Erythroblast (primary cell): ENCODE results near the gene TTLL6.

Experiments
- GATA1 ChIP-seq: IDR thresholded peaks from 2 replicates; pipeline ENCODE4 v1.6.1; 2011; ENCODE audit warnings: low read depth, mild to moderate bottlenecking, control low read depth, low read length, moderate library complexity
- POLR2A ChIP-seq: IDR thresholded peaks from 2 replicates; pipeline ENCODE4 v1.6.1; 2011; ENCODE audit warnings: mild to moderate bottlenecking, low read length

DNA sequence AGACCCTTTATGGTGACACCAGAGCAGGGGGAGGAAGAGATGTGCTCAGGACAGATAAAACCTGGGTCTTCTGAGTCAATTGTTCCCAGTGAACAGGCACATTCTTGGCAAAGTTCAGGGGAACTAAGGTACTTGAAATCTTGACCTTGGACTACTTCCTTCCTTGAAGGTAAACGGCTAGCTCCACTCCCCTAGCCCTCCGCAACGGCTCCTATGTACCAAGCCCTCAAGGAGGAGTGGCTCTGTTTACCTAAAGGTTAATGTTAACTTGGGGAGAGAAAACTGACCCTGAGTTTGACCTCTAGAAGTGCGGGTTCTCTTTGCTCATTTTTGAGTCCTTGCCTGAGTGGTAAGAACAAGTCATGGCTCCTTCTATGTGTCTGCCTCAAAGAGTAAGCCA is 7.8 kb downstream of the TTLL6 start:
- no peak for TF ChIP-seq POLR2A
- TF ChIP-seq GATA1 = no peak
